ENCODE data around the gene LTBP1.

The LTBP1 gene

GRCh38 chr2:33084433-33084832 lies 137.7 kb downstream of the LTBP1 start:
- DNase-seq = no peak

- DNase-seq = no peak
Observed at GRCh38 chr2:33085646-33086045, 138.9 kb downstream of the LTBP1 start.

- DNase-seq = peak; percentile 16 to 54
Observed at GRCh38 chr2:33086400-33087015, 139.8 kb downstream of the LTBP1 start.

- no peak for DNase-seq
Observed at GRCh38 chr2:33090553-33091134, 143.9 kb downstream of the LTBP1 start.

DNA sequence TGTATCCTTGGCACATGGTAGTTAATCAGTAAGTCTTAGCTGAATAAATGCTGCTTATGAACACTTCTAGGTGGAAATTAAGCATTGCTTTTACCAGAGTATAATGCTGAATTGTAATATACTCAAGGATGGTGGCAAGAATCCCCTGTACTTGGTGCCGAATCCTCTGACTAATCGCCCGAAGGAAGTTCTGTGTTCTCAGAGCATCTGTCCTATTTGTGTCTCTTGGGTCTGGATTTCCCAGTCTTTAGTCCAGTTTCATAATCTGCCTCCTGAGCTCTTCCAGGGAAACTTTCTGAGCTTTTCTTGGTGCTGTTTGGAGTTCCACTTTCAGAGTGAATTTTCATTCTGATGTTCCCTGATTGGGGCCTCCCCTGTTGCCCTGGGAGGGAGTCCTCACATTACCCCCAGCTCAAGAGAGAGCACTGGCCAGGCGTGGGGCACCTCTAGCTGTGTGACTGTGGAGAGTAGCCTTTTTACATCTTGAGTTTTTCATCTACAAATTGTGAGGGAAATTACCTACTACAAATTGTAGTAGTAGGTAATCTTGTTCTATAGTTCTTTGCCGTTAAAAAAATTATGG lies 144.9 kb downstream of the LTBP1 start:
- no peak for DNase-seq

DNA sequence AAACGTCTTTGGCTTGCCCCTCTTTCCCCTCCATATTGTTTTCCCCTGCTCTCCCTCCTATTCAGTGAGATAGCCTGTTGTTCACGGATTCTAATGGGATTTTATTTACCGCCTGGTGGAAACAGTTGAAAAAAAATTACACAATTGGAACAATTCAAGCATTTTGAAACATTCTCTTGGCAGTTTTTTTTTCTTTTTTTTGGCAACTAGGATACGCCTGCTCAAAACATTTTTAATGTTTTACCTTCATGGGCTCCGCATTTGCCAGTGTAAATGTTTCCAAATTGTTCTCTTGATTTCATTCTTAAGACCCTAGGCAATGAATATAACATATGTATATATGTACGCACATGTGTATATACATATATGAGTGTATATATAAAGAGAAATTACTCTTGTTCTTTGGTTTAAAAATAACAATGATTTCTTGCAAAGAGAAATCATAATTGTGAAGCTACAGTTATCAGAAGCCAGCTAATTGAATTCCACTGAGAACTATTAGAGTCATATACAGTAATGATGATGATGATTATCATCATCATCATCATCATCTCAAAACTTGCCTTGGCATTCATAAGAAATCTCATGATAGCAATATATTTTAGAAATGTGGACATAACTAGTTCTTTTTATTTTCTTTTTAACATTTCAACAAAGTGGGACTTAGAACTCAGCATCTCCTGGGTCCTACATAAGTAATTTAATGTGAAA lies 146.7 kb downstream of the LTBP1 start:
- no peak for DNase-seq

DNA sequence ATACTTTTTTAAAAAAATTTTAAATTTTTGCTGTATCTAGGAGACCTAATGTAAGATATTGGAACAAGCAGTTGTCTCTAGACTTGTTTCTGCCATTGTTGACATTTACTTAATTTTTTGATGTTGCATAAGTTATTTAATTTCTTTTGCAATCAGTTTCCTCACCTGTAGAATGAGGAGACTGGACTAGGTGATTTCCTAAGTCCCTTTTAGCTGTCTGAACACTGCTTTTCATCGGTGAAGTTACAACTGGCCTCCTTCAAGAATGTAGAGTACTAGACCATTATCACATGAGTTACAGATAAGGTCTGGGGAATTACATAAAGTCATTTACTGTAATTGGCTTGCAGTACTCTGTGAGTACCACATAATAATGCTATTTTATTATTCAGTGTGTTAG lies 147.6 kb downstream of the LTBP1 start:
- DNase-seq = no peak

DNA sequence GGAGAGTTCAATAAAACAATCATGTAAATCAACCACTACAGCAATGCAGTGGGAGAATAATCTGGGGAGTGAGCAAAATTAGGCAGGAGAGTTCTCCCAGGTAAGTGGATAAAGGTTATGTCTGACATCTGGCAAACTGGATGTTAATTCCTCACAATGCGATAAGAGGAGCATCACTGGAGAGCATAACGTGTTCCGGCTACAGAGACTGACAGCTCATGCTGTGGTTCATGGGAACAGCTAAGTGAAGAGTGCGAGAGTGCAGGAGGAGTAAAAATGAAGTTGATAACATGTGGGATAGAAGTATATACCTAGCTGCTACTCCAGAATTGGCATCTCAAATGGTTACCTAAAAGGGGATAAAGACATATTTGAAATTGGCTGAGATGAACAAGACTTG lies 153.2 kb downstream of the LTBP1 start:
- no peak for DNase-seq

DNA sequence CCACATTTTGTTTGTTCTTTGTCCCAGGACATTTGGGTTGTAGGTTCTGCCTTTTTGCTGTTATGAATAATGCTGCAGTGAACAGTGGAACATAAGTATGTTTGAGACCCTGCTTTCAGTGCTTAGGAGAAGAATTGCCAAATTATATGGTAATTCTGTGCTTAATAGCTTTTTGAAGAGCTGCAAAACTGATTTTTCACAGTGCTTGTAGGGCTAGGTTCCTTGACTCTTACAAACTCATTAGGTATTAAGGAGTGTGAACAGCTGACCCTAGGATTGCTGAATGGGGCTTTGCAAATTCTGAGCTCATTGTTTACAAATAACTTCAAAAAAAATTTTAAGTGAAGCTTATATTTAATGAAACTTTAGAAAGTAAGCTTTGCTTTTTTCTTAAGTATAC lies 154.2 kb downstream of the LTBP1 start:
- DNase-seq = no peak

GRCh38 chr2:33104052-33104623 lies 157.4 kb downstream of the LTBP1 start:
- DNase-seq = no peak

- DNase-seq = no peak
Observed at GRCh38 chr2:33104726-33105125, 158.0 kb downstream of the LTBP1 start.

DNA sequence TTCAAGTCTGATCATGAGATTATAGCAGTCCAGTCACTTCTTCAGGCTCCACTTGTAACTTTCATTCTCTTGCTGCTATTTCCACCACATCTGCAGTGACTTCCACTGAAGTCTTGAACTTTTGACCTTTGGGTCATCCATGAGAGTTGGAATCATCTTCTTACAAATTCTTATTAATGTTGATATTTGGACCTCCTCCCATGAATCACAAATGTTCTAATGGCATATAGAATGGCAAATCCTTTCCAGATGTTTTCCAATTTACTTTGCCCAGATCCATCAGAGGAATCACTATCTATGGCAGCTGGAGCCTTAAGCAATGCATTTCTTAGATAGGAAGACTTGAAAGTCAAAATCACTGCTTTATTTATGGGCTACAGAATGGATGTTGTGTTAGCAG lies 159.4 kb downstream of the LTBP1 start:
- DNase-seq = no peak

DNA sequence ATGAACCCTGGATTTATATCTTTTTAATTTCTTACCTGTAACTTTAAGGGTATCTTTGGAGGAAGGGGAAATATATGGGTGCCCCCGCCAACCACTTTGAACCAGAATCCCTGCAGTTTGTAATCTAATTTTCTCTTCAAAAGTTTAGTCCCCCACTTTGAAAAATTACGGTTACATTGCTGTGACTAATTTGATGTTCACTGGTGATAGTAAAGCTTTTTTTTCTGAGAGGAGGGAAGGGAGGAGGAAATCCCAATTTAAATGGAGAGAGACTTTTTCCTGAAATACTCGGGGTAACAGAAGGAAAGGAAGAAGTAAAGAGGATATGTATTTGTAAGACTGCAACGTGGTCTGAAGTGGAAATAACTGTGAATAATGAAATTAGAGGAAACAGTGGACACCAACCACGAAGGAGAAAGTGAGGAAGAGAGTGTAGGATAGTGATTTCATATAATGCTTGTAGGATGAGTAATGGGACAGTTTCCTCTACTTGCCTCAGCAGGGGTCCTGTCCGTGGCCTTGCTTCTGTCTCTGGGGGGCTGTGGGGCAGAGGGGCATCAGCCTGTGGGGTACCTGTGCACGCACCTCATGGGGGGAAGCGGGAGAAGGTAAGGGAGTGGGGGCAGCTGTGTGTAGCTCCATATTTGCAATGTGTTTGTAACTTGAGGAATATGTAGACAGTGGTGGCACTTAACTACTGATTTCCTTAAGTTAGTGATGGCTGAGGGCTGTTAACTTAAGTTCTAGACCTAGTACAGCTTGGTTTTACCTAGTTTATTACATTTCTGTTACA lies 161.1 kb downstream of the LTBP1 start:
- no peak for DNase-seq

GRCh38 chr2:33108483-33109443 lies 162.0 kb downstream of the LTBP1 start:
- no peak for DNase-seq

- no peak for DNase-seq
Observed at GRCh38 chr2:33110461-33110860, 163.7 kb downstream of the LTBP1 start.

DNA sequence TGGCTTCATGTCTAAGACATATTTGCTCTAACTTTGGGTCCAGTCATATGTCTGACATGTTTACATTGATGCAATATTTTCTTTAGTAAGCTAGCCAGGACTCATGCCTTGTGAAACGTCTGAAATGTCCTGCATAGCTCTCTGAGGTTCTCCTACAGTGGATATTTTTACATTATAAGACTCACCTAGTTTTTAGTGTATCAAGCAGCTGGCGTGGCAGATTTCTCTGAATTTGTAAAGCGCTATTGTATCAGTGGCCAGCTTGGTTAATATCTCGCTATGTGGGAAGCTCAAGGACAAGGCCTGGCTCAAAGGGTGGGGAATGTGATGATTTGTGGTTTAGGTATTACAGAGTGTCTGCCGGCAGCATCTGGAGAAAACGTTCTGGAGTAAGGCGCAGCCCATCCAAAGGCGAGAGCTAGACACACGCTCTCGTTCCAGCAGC lies 164.3 kb downstream of the LTBP1 start:
- no peak for DNase-seq

GRCh38 chr2:33115196-33115595 lies 168.4 kb downstream of the LTBP1 start:
- no peak for DNase-seq

DNA sequence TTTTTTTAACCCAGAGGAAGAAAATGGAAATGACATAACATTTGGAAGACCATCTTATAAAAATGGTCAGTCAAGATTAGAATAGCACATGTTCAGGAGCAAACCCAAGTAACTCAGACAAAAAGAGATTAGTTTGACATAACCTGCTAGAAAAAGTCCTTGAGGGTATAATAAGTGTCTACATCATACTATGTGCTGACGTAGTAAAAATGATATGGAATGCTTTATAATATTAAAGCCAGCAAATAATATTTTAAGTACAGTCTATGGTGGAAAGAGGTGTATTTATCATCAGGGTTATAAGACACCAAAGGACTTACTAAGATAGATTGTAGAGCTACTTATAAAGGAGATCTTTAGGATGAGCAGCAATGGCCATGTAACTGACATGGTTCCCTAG lies 169.0 kb downstream of the LTBP1 start:
- no peak for DNase-seq

DNA sequence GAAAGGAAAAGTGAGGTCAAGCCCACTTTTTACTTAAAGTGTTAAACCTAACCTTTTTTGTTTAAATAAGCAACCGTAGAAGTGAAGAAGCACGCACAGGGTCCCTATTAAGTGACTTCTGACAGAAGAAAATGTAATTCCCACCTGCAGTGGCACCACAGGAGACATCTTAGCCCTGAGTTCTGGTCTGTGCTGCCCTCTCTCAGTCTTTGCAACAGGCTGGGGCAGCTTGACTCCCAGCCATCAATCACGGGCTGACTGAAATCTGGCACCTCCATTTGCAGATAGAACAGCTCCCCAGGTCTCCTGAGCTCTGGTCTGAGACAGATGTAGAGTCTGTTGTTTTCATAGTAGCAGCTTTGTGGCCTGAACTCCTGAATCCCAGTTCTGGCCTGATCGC lies 170.0 kb downstream of the LTBP1 start:
- no peak for DNase-seq

DNA sequence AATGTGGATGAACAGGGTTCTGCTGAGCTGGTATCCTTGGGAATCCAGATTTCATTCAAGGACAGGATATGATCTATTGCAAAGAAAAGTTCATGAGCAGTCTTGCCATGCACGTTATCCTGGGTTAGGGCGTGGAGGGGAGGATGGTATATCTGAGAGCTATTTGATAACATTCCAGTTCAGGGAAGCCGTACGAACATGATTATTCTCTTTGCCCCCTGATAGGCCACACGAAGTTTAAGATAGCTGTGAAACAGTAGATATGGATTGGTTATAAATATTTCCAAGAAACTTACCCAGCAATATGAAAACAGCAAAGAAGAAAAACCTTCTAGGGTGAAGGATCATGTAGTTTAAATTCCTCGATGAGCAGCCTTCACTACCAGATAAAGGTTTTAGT lies 171.9 kb downstream of the LTBP1 start:
- DNase-seq = no peak

GRCh38 chr2:33121416-33121815 lies 174.7 kb downstream of the LTBP1 start:
- DNase-seq = no peak

DNA sequence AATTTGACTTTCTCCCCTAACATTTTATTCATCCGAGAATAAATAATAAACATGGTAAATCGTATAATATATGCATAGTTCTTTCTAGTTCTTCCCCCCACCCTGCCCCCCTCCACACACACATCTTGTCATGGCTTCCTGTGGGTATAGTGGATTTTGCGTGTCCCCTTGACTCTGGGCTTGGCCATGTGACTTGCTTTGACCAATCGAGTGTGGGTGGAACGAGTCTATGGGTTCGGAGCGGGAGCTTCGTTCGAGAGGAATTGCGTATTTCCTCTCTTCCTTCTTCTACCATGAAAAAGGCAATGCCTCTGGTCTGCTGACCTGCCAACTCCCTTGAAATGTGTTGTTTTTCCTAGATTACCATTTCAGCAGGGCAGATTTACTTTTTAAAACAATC lies 175.2 kb downstream of the LTBP1 start:
- no peak for DNase-seq

Measured in NCI-H524 (cell line).